Skin epidermis (tissue), 12 donors: Measurements from ENCODE around the gene DEDD.

ENCODE experiments used
- H3K27ac ChIP-seq, 21 experiments: fragments of 200-600 bp; sonication (generic) in 11 of 21; one replicate each; pipeline ENCODE4 v1.5.0; 2020; ENCODE audit warnings: mild to moderate bottlenecking in 3 of 21, inconsistent platforms in 2 of 21, moderate library complexity in 2 of 21
- H3K4me3 ChIP-seq, 7 experiments: fragments of 200-600 bp; sonication (generic) in 2 of 7; one replicate each; pipeline ENCODE4 v1.5.0; 2020; ENCODE audit warnings: inconsistent platforms in 2 of 7, mild to moderate bottlenecking in 2 of 7, moderate library complexity in 1 of 7

Gene DEDD

GRCh38 chr1:161132410-161133219, at the start of gene DEDD:
DEDD (minus strand) TSS chr1:161132667; CDS start chr1:161124462, 8,205 bp downstream.
- H3K4me3 ChIP-seq: peak within 1 kb of the TSS; percentile 58 to 81 (median 74)
- H3K27ac ChIP-seq: peak within 1 kb of the TSS; percentile 90 to 99 (median 97)

GRCh38 chr1:161182214-161182613, 49.7 kb upstream of the DEDD start:
- H3K4me3 ChIP-seq: no peak overlapping the region
- peak overlapping the region in 19 of 21 experiments; percentile 30 to 98 (median 74) for H3K27ac ChIP-seq

GRCh38 chr1:161180639-161181038, 48.2 kb upstream of the DEDD start:
- H3K4me3 ChIP-seq: no peak overlapping the region
- peak overlapping the region in 4 of 21 experiments; percentile 66 to 95 (median 92) for H3K27ac ChIP-seq

- no peak overlapping the region for H3K4me3 ChIP-seq
- peak overlapping the region in 5 of 21 experiments; percentile 7 to 95 (median 13) for H3K27ac ChIP-seq
Measured at GRCh38 chr1:161179698-161180097, 47.2 kb upstream of the DEDD start.

- peak overlapping the region in 6 of 7 experiments; percentile 43 to 92 (median 71) for H3K4me3 ChIP-seq
- H3K27ac ChIP-seq: peak overlapping the region in 20 of 21 experiments; percentile 36 to 97 (median 92)
Measured at GRCh38 chr1:161177936-161178244, 45.4 kb upstream of the DEDD start.

- peak within 1 kb of the TSS; percentile 36 to 97 (median 91) for H3K27ac ChIP-seq
- peak within 1 kb of the TSS; percentile 43 to 93 (median 72) for H3K4me3 ChIP-seq
Measured at GRCh38 chr1:161177112-161177935, 44.9 kb upstream of the DEDD start, which contains the start of gene B4GALT3. B4GALT3 (minus strand) TSS chr1:161177507; CDS start chr1:161176060, 1,447 bp downstream.

GRCh38 chr1:161176468-161177111, 44.1 kb upstream of the DEDD start:
- Histone ChIP-seq H3K4me3 (peak overlapping the region; percentile 43 to 93 (median 72)), H3K27ac (peak overlapping the region in 20 of 21 experiments; percentile 36 to 97 (median 92))

GRCh38 chr1:161175771-161176453, 43.4 kb upstream of the DEDD start:
- peak overlapping the region in 10 of 21 experiments; percentile 79 to 97 (median 92) for H3K27ac ChIP-seq
- peak overlapping the region in 5 of 7 experiments; percentile 43 to 86 (median 70) for H3K4me3 ChIP-seq

- no peak overlapping the region for H3K4me3 ChIP-seq
- no peak overlapping the region for H3K27ac ChIP-seq
Measured at GRCh38 chr1:161174911-161175310, 42.4 kb upstream of the DEDD start.

GRCh38 chr1:161173711-161174110, 41.2 kb upstream of the DEDD start:
- Histone ChIP-seq H3K4me3 (no peak overlapping the region), H3K27ac (peak overlapping the region in 7 of 21 experiments; percentile 7 to 59 (median 34))

GRCh38 chr1:161172776-161173376, 40.4 kb upstream of the DEDD start:
- Histone ChIP-seq H3K27ac (peak overlapping the region in 11 of 21 experiments; percentile 7 to 59 (median 31)), H3K4me3 (no peak overlapping the region)

GRCh38 chr1:161172349-161172748, 39.9 kb upstream of the DEDD start:
- Histone ChIP-seq H3K4me3 (no peak overlapping the region), H3K27ac (peak overlapping the region in 8 of 21 experiments; percentile 7 to 64 (median 32))

- Histone ChIP-seq H3K27ac (peak overlapping the region in 7 of 21 experiments; percentile 7 to 64 (median 34)), H3K4me3 (no peak overlapping the region)
Measured at GRCh38 chr1:161171696-161172095, 39.2 kb upstream of the DEDD start.

GRCh38 chr1:161171191-161171590, 38.7 kb upstream of the DEDD start:
- no peak overlapping the region for H3K4me3 ChIP-seq
- peak overlapping the region in 5 of 21 experiments; percentile 7 to 64 (median 34) for H3K27ac ChIP-seq

GRCh38 chr1:161168906-161169305, 36.4 kb upstream of the DEDD start:
- Histone ChIP-seq H3K4me3 (no peak overlapping the region), H3K27ac (no peak overlapping the region)

- peak overlapping the region; percentile 43 to 67 (median 62) for H3K4me3 ChIP-seq
- peak overlapping the region; percentile 54 to 94 (median 87) for H3K27ac ChIP-seq
Measured at GRCh38 chr1:161166669-161167548, 34.4 kb upstream of the DEDD start.

GRCh38 chr1:161165742-161166668, 33.5 kb upstream of the DEDD start, which contains the start of gene PPOX:
PPOX (plus strand) TSS chr1:161166426; CDS start chr1:161166848, 422 bp downstream.
- peak within 1 kb of the TSS; percentile 54 to 94 (median 87) for H3K27ac ChIP-seq
- H3K4me3 ChIP-seq: peak within 1 kb of the TSS; percentile 43 to 67 (median 62)
